PC-3 (cell line): ENCODE data around the gene FAM168A.

Source experiments
- EZH2 ChIP-seq: fragments of 300-600 bp; sonication (generic); IDR thresholded peaks from one replicate; pipeline ENCODE4 v1.6.1; 2017; ENCODE audit warnings: antibody characterized with exemption, mild to moderate bottlenecking, low read length; ENCODE audit not compliant: unreplicated experiment
- EZH2phosphoT487 ChIP-seq: fragments of 300-600 bp; sonication (generic); IDR thresholded peaks from 2 replicates; pipeline ENCODE4 v1.6.1; 2018; ENCODE audit warnings: mild to moderate bottlenecking, antibody characterized with exemption, low read length, borderline replicate concordance
- TF ChIP-seq, protein P1 (sequence below): fragments of 300-600 bp; sonication (generic); conservative IDR thresholded peaks from 2 replicates; pipeline ENCODE4 v1.5.1; 2017; ENCODE audit warnings: antibody characterized with exemption, low read depth, mild to moderate bottlenecking, low read length

DNA sequence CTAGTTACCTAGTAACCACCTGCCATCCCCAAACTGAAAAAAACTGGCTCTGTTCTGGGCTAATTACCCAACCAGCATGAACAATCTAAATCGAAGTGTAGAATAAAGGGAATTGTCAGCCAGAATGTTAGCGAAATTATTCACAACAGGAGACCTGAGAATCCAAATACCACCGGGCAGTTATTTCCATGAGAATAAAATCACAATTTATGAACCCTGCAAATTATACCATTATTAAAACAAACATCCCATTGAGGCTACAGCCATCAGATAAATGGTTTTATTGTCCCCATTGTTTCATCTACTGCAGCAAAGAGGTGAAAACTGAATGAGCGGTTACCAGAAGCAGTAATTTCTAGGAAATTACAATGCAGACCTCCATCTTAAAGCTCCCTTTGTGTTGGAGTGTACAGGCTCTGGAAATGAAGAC lies 21.7 kb downstream of the FAM168A start:
- no peak for TF ChIP-seq EZH2
- TF ChIP-seq, protein P1, sequence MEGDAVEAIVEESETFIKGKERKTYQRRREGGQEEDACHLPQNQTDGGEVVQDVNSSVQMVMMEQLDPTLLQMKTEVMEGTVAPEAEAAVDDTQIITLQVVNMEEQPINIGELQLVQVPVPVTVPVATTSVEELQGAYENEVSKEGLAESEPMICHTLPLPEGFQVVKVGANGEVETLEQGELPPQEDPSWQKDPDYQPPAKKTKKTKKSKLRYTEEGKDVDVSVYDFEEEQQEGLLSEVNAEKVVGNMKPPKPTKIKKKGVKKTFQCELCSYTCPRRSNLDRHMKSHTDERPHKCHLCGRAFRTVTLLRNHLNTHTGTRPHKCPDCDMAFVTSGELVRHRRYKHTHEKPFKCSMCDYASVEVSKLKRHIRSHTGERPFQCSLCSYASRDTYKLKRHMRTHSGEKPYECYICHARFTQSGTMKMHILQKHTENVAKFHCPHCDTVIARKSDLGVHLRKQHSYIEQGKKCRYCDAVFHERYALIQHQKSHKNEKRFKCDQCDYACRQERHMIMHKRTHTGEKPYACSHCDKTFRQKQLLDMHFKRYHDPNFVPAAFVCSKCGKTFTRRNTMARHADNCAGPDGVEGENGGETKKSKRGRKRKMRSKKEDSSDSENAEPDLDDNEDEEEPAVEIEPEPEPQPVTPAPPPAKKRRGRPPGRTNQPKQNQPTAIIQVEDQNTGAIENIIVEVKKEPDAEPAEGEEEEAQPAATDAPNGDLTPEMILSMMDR: no peak
- TF ChIP-seq EZH2phosphoT487: no peak
